Caco-2 (cell line): Measurements from ENCODE around the gene ENO3. TPM values are rescaled to one million over a fixed set of nuclear protein-coding genes. Genes with fewer than 3 reads are reported as not detected.
A peak's percentile ranks its signal among the peaks of the same experiment; 100 is the strongest.

ENCODE experiments used
- BruUV-seq: library from RNA; stranded (reverse); fragments of 400-500 nt; replicated peaks from 2 replicates; lab custom pipeline; 2021; lab: Mats Ljungman, UMichigan
- CTCF ChIA-PET: fragments of 300-600 bp; sonication (Branson Sonifier 250); formaldehyde crosslinking; loops from one replicate; lab custom pipeline; 2022; ENCODE audit warnings: antibody characterized with exemption; lab: Charles Lee
- POLR2A ChIA-PET: fragments of 300-600 bp; sonication (Branson Sonifier 250); formaldehyde crosslinking; loops from one replicate; lab custom pipeline; 2022; ENCODE audit warnings: antibody characterized with exemption; lab: Charles Lee
- DNase-seq, 2 experiments: peaks; one replicate each; pipeline versions ENCODE4 v3.0.0 to v3.0.0-alpha.2; 2020 to 2022
- H3K27me3 ChIP-seq: replicated peaks from 2 replicates; pipeline ENCODE4 v1.6.0; 2011; ENCODE audit warnings: low read length; ENCODE audit not compliant: control insufficient read depth, insufficient read depth
- H3K36me3 ChIP-seq: 2 replicates; pipeline ENCODE4 v1.5.1; 2011; ENCODE audit warnings: low read length; ENCODE audit not compliant: control insufficient read depth, insufficient read depth
- H3K4me1 ChIP-seq: fragments of 250-450 bp; sonication (Bioruptor Pico); 2 replicates; pipeline ENCODE4 v1.5.1; 2020; ENCODE audit warnings: mild to moderate bottlenecking
- H3K4me3 ChIP-seq: 2 replicates; pipeline ENCODE4 v1.5.1; 2011; ENCODE audit warnings: low read depth, mild to moderate bottlenecking, control low read depth, low read length
- H3K9me3 ChIP-seq: fragments of 250-450 bp; sonication (Bioruptor Pico); 2 replicates; pipeline ENCODE4 v1.5.1; 2020; ENCODE audit warnings: mild to moderate bottlenecking, moderate library complexity
- H3K27ac Mint-ChIP-seq: one replicate; pipeline ENCODE4 v1.8.0; 2022; ENCODE audit warnings: mixed read lengths; ENCODE audit not compliant: unreplicated experiment
- H3K27me3 Mint-ChIP-seq: one replicate; pipeline ENCODE4 v1.8.0; 2022; ENCODE audit warnings: mixed read lengths; ENCODE audit not compliant: insufficient read depth, unreplicated experiment
- H3K36me3 Mint-ChIP-seq: one replicate; pipeline ENCODE4 v1.8.0; 2022; ENCODE audit warnings: mild to moderate bottlenecking, mixed read lengths; ENCODE audit not compliant: insufficient read depth, unreplicated experiment
- H3K4me1 Mint-ChIP-seq: one replicate; pipeline ENCODE4 v1.8.0; 2022; ENCODE audit warnings: low read depth, mixed read lengths; ENCODE audit not compliant: unreplicated experiment
- H3K4me3 Mint-ChIP-seq: one replicate; pipeline ENCODE4 v1.8.0; 2022; ENCODE audit warnings: mild to moderate bottlenecking, moderate library complexity, mixed read lengths; ENCODE audit not compliant: unreplicated experiment
- H3K9me3 Mint-ChIP-seq: one replicate; pipeline ENCODE4 v1.8.0; 2022; ENCODE audit warnings: mixed read lengths; ENCODE audit not compliant: unreplicated experiment
- CTCF ChIP-seq, 2 experiments: fragments of 200-600 bp in 1 of 2; IDR thresholded peaks; 1 replicate in 1 of 2; 2 replicates in 1 of 2; pipeline versions ENCODE4 v1.5.1 to v1.8.0; 2011 to 2022; ENCODE audit warnings: antibody characterized with exemption in 1 of 2, control low read depth in 1 of 2, inconsistent platforms in 1 of 2, low read depth in 1 of 2, low read length in 1 of 2, mild to moderate bottlenecking in 1 of 2, moderate library complexity in 1 of 2; ENCODE audit not compliant: insufficient read depth in 1 of 2, severe bottlenecking in 1 of 2, unreplicated experiment in 1 of 2
- intact Hi-C: fragments of 100-400 bp; cut with micrococcal nuclease; formaldehyde crosslinking; loops from one replicate; pipeline ENCODE4 v1.10.0; 2022; ENCODE audit not compliant: unreplicated experiment
- total RNA-seq: library from RNA; stranded (reverse); gene quantifications from 2 replicates; pipeline ENCODE4 v1.2.3, GENCODE V29; 2022

The ENO3 gene
- total RNA-seq, 1 experiment from 2014 or later = 8.1 TPM

GRCh38 chr17:4944163-4944553 lies 6.8 kb upstream of the ENO3 start:
- DNase-seq = no peak
- Histone ChIP-seq H3K4me1 (0 out of 2 replicates have a peak, but pooled peaks cover 7% of the 10 kb centered on the region), H3K36me3 (no peaks in the 10 kb centered on the region; the same call in 1 of the 2 replicates), H3K9me3 (no peaks in the 10 kb centered on the region), H3K4me3 (no peak overlapping the region), H3K27me3 (no peaks in the 10 kb centered on the region)
- peaks cover 5% of the 10 kb centered on the region for H3K4me1 Mint-ChIP-seq
- H3K9me3 Mint-ChIP-seq = no peaks in the 10 kb centered on the region
- H3K4me3 Mint-ChIP-seq = no peak overlapping the region
- ChIA-PET CTCF (no interaction called here), POLR2A (no interaction called here)
- peak overlapping the region; percentile 12 for H3K27ac Mint-ChIP-seq
- intact Hi-C loops = no loop called here
- H3K27me3 Mint-ChIP-seq = no peaks in the 10 kb centered on the region
- BruUV-seq = no TSS peak
- no peak for TF ChIP-seq CTCF (IDR thresholded peaks at IDR 0.05; ENCODE audit: insufficient read depth in 1 of 2, low read depth in 1 of 2, low read length in 1 of 2, severe bottlenecking in 1 of 2, unreplicated experiment in 1 of 2)
- peaks cover 50% of the 10 kb centered on the region for H3K36me3 Mint-ChIP-seq

- H3K36me3 Mint-ChIP-seq = peaks cover 50% of the 10 kb centered on the region
- Histone ChIP-seq H3K4me3 (no peak overlapping the region), H3K36me3 (no peaks in the 10 kb centered on the region; the same call in 1 of the 2 replicates), H3K27me3 (no peaks in the 10 kb centered on the region), H3K4me1 (0 out of 2 replicates have a peak, but pooled peaks cover 7% of the 10 kb centered on the region), H3K9me3 (no peaks in the 10 kb centered on the region)
- POLR2A ChIA-PET = no interaction called here
- no peaks in the 10 kb centered on the region for H3K27me3 Mint-ChIP-seq
- H3K9me3 Mint-ChIP-seq = no peaks in the 10 kb centered on the region
- CTCF ChIA-PET = interaction anchor here (0.7 kb wide), 1 partner anchor 23 kb away, joined by 3 read pairs; the partner anchor contains the start of gene SPAG7
- no peak overlapping the region for H3K4me3 Mint-ChIP-seq
- BruUV-seq = no TSS peak
- intact Hi-C loops = no loop called here
- no peak for DNase-seq
- H3K27ac Mint-ChIP-seq = peak overlapping the region; percentile 12
- no peak for TF ChIP-seq CTCF (IDR thresholded peaks at IDR 0.05; ENCODE audit: insufficient read depth in 1 of 2, low read depth in 1 of 2, low read length in 1 of 2, severe bottlenecking in 1 of 2, unreplicated experiment in 1 of 2)
- H3K4me1 Mint-ChIP-seq = peaks cover 5% of the 10 kb centered on the region
These were observed 6.3 kb upstream of the ENO3 start for GRCh38 chr17:4944554-4945175.

GRCh38 chr17:4945176-4945943 lies 5.6 kb upstream of the ENO3 start:
- no peak for TF ChIP-seq CTCF (IDR thresholded peaks at IDR 0.05; ENCODE audit: insufficient read depth in 1 of 2, low read depth in 1 of 2, low read length in 1 of 2, severe bottlenecking in 1 of 2, unreplicated experiment in 1 of 2)
- H3K4me3 ChIP-seq = no peak overlapping the region
- peaks cover 5% of the 10 kb centered on the region for H3K4me1 Mint-ChIP-seq
- H3K27me3 Mint-ChIP-seq = no peaks in the 10 kb centered on the region
- ChIA-PET CTCF (interaction anchor here (0.7 kb wide), 1 partner anchor 22 kb away, joined by 3 read pairs; the partner anchor contains the start of gene SPAG7), POLR2A (no interaction called here)
- no peaks in the 10 kb centered on the region; the same call in 1 of the 2 replicates for H3K36me3 ChIP-seq
- H3K9me3 Mint-ChIP-seq = no peaks in the 10 kb centered on the region
- no TSS peak for BruUV-seq
- H3K27ac Mint-ChIP-seq = peak overlapping the region; percentile 12
- no peaks in the 10 kb centered on the region for H3K27me3 ChIP-seq
- H3K4me3 Mint-ChIP-seq = peak overlapping the region; percentile 50
- intact Hi-C loops = no loop called here
- H3K4me1 ChIP-seq = 0 out of 2 replicates have a peak, but pooled peaks cover 7% of the 10 kb centered on the region
- H3K9me3 ChIP-seq = no peaks in the 10 kb centered on the region
- DNase-seq = peak; percentile 43 to 58
- H3K36me3 Mint-ChIP-seq = peaks cover 44% of the 10 kb centered on the region
